Limb (tissue), 2 donors: Measurements from ENCODE around the gene CHRNG.

Experiments used
- DNase-seq, 2 donors: peaks; one replicate each; pipeline ENCODE4 v3.0.0-alpha.2; 2016; ENCODE audit errors: extremely low spot score in 2 of 2

CHRNG gene

GRCh38 chr2:232504438-232504837 is 35.1 kb upstream of the CHRNG start:
- no peak for DNase-seq

GRCh38 chr2:232505856-232506255 is 33.6 kb upstream of the CHRNG start:
- no peak for DNase-seq

- no peak for DNase-seq
These were observed 32.8 kb upstream of the CHRNG start for GRCh38 chr2:232506709-232507108.

GRCh38 chr2:232508251-232508650 is 31.2 kb upstream of the CHRNG start:
- DNase-seq = no peak

GRCh38 chr2:232511336-232511890 is 28.1 kb upstream of the CHRNG start:
- DNase-seq = peak in 1 of 2 donors; percentile 50

GRCh38 chr2:232512602-232513001 is 26.9 kb upstream of the CHRNG start:
- DNase-seq = peak in 1 of 2 donors; percentile 78

GRCh38 chr2:232513353-232513752 is 26.1 kb upstream of the CHRNG start:
- DNase-seq = no peak

GRCh38 chr2:232515639-232516038 is 23.9 kb upstream of the CHRNG start:
- DNase-seq = no peak

- no peak for DNase-seq
These were observed 22.9 kb upstream of the CHRNG start for GRCh38 chr2:232516551-232516950.

- DNase-seq = no peak
These were observed 20.6 kb upstream of the CHRNG start for GRCh38 chr2:232518844-232519243.

GRCh38 chr2:232519581-232520438 is 19.7 kb upstream of the CHRNG start, which contains the start of gene PRSS56:
TSS of gene PRSS56 (plus strand) at chr2:232520388. CDS start at chr2:232520599, 211 bp downstream.
- DNase-seq = peak in 1 of 2 donors; percentile 65

GRCh38 chr2:232520489-232520888 is 19.0 kb upstream of the CHRNG start:
- no peak for DNase-seq

- no peak for DNase-seq
These were observed 18.4 kb upstream of the CHRNG start for GRCh38 chr2:232521098-232521497.

GRCh38 chr2:232521959-232522622 is 17.4 kb upstream of the CHRNG start:
- peak in 1 of 2 donors; percentile 86 for DNase-seq

- no peak for DNase-seq
These were observed 16.7 kb upstream of the CHRNG start for GRCh38 chr2:232522623-232523401.

GRCh38 chr2:232523402-232523681 is 16.1 kb upstream of the CHRNG start:
- DNase-seq = no peak

- DNase-seq = peak; percentile 47 to 72
These were observed 15.6 kb upstream of the CHRNG start for GRCh38 chr2:232523682-232524597.

GRCh38 chr2:232524771-232525170 is 14.7 kb upstream of the CHRNG start:
- DNase-seq = no peak

GRCh38 chr2:232525199-232525598 is 14.3 kb upstream of the CHRNG start:
- DNase-seq = no peak

GRCh38 chr2:232525791-232526371 is 13.6 kb upstream of the CHRNG start, which contains the start of gene CHRND:
TSS of gene CHRND (plus strand) at chr2:232526160. CDS start at chr2:232526216, 56 bp downstream.
- DNase-seq = peak; percentile 76 to 81
